C4-2B (cell line): ENCODE measurements around the gene MARCHF2.

Experiments
- H3K27ac ChIP-seq: fragments of 450-650 bp; 2 replicates; pipeline ENCODE4 v1.5.1; 2017
- CTCF ChIP-seq: fragments of 450-650 bp; conservative IDR thresholded peaks from 2 replicates; pipeline ENCODE4 v1.5.1; 2017; ENCODE audit warnings: mild to moderate bottlenecking
- ZFX ChIP-seq: fragments of 450-650 bp; IDR thresholded peaks from 2 replicates; pipeline ENCODE4 v1.6.1; 2017

The MARCHF2 gene

GRCh38 chr19:8393192-8393870 is 19.8 kb upstream of the MARCHF2 start:
- TF ChIP-seq ZFX, result no peak
- H3K27ac ChIP-seq, result peak overlapping the region; percentile 39; the same call in 1 of the 2 replicates

GRCh38 chr19:8393871-8394250 is 19.2 kb upstream of the MARCHF2 start:
- peak overlapping the region; percentile 39 for H3K27ac ChIP-seq
- TF ChIP-seq CTCF (no peak), ZFX (no peak)

- peak overlapping the region; percentile 39 for H3K27ac ChIP-seq
- no peak for TF ChIP-seq CTCF
- TF ChIP-seq ZFX, result no peak
These were observed 17.5 kb upstream of the MARCHF2 start for GRCh38 chr19:8395621-8396082.

DNA sequence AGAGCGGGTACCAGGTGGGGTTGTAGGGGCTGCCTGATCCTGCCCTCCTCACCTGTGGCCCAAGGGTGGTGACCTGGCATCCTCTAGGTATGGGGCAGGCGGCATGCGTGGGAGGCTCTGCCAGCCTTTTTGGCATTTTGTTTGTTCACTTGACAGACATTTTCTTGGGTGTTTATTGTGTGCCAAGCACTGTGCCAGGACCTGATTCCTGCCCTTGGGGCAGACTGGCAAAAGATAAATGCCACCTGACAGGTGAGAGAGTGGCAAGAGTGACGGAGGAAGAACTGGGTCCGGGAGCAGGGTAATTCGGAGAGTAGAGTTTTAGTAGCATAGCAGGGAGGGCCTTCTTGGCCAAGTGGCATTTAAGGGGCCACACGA is 16.9 kb upstream of the MARCHF2 start:
- H3K27ac ChIP-seq, result no peak overlapping the region; the same call in 1 of the 2 replicates
- no peak for TF ChIP-seq CTCF
- no peak for TF ChIP-seq ZFX

- no peak overlapping the region; the same call in 1 of the 2 replicates for H3K27ac ChIP-seq
- TF ChIP-seq ZFX (no peak), CTCF (no peak)
These were observed 16.4 kb upstream of the MARCHF2 start for GRCh38 chr19:8396563-8397203.

DNA sequence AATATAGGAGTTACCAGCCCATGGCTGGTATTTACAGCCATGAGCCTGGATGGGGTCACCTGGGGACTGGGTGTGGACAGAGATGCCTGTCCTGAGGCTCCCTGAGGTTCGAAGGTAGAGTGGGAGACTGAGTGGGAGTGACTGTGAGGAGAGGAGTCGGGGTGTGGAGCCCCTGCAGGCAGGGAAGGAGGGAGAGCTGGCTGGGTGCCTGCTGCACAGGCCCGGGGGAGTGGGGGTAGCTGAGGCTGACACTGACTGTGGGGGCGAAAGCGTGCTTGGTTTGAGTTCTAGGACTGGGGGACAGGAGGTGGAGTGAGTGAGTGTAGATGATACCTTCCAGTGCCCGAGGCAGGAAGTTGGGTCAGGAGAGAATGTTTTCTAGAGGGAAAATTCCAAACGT is 15.8 kb upstream of the MARCHF2 start:
- TF ChIP-seq CTCF (no peak), ZFX (no peak)
- no peak overlapping the region for H3K27ac ChIP-seq

DNA sequence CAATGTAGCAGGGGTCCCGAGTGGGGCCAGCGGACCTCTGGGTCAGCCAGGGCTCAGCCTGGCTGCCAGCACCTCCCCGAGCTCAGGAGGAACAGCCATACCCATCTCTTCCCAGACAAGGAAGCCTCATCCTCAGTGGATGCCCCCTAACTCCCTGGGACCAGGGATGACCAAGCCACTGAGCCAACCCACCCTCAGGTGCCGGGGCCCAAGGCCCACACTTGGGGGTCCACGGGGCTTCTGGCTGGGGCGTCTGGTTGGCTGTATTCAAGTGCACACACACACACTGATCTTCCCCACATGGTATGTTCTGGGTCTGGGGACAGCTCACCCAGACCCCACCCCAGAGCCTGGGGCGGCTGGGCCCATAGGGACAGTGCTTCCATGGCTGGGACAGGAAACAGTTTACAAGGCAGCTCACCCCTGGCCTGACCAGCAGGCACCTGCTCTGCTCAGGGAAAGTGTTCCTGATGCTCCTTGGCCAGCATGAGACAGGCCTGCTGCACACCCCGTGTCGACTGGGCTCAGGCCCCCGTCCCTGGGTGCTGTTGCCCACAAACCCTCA is 15.3 kb upstream of the MARCHF2 start:
- no peak for TF ChIP-seq CTCF
- TF ChIP-seq ZFX, result no peak
- no peak overlapping the region for H3K27ac ChIP-seq
